Coronary artery (tissue), 2 donors: ENCODE measurements around the gene DTWD2.

ENCODE experiments used
- DNase-seq: peaks from one replicate; pipeline ENCODE4 v3.0.0-alpha.2; 2017; ENCODE audit warnings: low spot score
- H3K27ac ChIP-seq, 2 donors: fragments of 200-600 bp; sonication (generic); one replicate each; pipeline ENCODE4 v1.5.1; 2016 to 2019
- H3K4me3 ChIP-seq: fragments of 200-600 bp; sonication (generic); 2 replicates; pipeline ENCODE4 v1.5.1; 2016; ENCODE audit warnings: mild to moderate bottlenecking, moderate library complexity
- TF ChIP-seq, protein P1 (sequence below): fragments of 200-600 bp; sonication (generic); IDR thresholded peaks from one replicate; pipeline ENCODE4 v1.5.1; 2019; ENCODE audit warnings: antibody characterized with exemption

The DTWD2 gene

DNA sequence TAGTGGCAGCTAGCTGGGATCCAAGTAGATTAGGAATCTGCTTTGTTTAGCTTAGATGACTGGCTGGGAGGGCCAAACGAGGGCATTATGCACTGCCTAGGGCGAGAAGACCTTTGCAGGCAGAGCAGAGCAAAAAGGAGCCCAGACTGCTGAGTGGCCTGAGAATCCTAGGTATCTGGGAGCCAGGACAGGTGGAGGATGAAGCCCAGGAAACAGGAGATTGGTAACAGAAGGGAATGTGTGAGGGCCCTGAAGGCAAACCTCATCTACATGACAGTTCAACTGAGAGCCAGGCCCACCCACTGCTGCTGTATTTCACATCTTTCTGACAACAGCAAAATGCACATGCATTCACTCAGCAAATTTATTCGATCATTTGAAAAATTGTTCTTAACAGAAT is 192.3 kb downstream of the DTWD2 start:
- TF ChIP-seq, protein P1, sequence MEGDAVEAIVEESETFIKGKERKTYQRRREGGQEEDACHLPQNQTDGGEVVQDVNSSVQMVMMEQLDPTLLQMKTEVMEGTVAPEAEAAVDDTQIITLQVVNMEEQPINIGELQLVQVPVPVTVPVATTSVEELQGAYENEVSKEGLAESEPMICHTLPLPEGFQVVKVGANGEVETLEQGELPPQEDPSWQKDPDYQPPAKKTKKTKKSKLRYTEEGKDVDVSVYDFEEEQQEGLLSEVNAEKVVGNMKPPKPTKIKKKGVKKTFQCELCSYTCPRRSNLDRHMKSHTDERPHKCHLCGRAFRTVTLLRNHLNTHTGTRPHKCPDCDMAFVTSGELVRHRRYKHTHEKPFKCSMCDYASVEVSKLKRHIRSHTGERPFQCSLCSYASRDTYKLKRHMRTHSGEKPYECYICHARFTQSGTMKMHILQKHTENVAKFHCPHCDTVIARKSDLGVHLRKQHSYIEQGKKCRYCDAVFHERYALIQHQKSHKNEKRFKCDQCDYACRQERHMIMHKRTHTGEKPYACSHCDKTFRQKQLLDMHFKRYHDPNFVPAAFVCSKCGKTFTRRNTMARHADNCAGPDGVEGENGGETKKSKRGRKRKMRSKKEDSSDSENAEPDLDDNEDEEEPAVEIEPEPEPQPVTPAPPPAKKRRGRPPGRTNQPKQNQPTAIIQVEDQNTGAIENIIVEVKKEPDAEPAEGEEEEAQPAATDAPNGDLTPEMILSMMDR, result no peak
- DNase-seq, result no peak

DNA sequence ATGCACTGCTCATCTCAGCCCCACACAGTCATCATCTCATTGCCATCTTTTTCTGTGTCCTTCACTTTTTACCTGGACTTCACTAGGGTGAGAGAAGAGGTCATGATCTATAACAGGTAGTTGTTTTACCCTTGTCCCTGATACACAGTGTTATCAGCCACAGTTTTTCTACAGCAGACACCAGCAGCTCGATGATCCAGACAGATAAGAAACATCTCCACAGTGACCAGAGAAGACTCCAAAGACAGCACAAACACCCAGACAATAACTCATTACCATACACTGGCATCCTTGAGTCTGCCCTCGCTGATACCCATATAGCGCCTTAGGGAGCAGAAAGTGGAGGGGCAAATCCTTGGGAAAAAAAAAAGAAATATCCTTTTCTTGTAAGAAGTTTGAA is 194.1 kb downstream of the DTWD2 start:
- H3K27ac ChIP-seq, result no peak overlapping the region
- H3K4me3 ChIP-seq, result no peak overlapping the region
- no peak for DNase-seq
- TF ChIP-seq, protein P1, result no peak

More for the DNA sequence above, 192.3 kb downstream of the DTWD2 start:
- Histone ChIP-seq H3K4me3 (no peak overlapping the region), H3K27ac (no peak overlapping the region)

DNA sequence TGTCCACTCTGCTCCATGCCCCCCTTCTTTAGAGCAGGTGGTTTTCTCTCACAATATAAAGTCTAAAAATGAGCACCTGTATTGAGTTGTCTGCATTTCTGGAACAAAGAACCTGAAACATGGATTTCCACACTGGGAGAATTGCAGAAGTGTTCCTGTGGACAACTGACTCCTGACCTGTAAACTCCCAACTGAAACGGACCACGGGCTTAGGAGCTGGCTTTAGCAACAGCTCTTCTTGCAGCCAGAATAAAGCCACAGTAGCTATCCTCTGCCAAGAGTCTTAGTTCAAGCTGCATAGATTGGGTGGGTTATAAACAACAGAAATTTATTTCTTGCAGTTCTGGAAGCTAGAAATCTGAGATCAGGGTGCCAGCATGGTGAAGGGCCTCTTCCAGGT is 194.7 kb downstream of the DTWD2 start:
- Histone ChIP-seq H3K27ac (no peak overlapping the region), H3K4me3 (no peak overlapping the region)
- DNase-seq, result no peak
- TF ChIP-seq, protein P1, result no peak

DNA sequence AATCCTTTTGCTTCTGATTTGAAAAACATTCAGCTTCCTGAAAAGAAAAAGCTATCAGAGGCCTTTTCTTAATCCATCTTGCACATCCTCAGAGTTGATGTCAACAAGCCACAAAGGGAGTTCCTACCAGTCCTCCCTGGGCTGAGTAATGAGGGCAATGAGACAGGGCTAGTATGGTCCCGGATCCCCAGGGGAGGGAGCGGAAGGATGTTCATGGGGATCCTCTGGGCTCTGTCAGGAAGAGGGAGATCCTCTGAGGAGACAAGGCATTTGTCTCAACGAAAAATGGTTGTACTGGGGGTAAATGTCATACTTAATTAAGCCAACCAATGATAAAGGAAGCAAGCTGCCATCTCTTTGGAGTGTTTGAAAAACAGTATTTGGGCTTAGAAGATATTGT is 195.3 kb downstream of the DTWD2 start:
- Histone ChIP-seq H3K27ac (no peak overlapping the region), H3K4me3 (no peak overlapping the region)
- DNase-seq, result no peak
- TF ChIP-seq, protein P1, result no peak

DNA sequence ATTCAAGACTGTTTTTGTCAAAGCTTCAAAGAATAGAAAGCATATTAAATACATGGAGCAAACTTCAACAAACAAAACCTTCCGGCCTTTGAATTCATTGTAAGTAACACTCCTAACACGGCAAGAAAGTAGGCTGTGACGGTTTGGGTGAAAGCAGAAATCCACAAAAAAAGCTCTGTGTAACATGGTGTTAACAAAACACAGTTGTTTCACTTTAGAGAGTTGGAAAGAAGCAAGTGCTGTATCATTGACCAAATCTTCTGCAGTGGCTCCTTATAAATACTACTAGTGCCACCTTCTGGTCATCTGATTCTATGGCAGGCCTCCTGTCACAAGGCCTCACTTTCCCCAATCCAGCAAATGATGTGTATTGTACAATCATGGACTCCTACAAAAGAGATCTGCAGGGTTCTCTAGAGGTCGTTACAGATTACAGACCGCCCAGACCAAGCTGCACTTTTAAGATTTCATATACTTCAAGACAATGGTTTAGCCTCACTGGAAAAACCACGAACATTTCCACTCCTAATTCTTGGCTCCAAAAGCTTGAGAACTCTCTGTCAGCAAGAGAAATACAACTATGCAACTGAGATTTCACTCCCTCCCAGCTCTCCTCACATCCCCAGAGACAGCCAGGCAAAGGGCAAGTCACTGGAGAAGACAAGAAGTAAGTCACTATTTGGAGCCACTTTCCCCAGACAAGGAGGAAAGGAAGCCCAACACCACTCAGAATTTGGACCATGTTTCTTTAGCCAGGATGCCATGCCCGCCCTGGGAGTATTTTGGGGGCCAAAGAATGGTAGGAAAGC is 196.2 kb downstream of the DTWD2 start:
- TF ChIP-seq, protein P1, result peak; percentile 59
- peak overlapping the region; percentile 50 for H3K4me3 ChIP-seq
- no peak for DNase-seq
- peak overlapping the region in 1 of 2 donors; percentile 17 for H3K27ac ChIP-seq

DNA sequence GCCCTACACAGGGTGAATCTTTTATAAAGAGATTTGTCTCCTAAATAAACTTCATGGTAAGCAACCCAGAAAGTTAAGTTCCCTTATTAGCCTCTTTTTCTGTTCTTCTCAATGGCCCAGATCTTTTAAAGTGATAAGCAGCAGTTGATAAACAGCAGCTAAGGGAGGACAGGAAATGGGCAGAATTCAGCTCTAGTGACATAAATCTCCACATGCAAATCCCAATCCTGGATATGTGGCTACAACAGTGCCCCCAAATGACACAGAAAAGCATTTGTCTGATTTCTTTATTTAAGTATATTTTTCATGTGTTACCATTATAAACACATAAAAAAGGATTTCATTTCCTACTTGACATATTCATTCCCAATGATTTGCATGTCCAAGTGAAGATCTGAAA is 199.0 kb downstream of the DTWD2 start:
- TF ChIP-seq, protein P1, result no peak
- DNase-seq, result no peak
- Histone ChIP-seq H3K4me3 (no peak overlapping the region), H3K27ac (no peak overlapping the region)

DNA sequence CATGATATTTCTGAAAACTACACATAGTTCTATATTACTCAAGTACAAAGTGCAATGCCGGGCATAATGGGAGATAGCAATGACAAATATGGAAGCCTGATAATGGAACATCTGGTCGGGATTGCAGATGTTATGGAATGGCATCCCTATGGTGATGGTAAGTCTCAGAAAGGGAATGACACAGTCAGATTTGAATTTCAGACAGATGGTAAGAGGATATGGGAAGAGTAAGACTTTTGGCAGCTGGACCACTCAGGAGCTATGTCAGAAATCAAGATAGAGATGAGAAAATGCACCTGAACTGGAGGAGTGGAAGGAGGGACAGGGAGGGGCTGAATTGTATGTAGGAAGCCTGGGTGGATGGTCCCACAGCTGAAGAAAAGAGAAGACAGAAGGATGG is 200.0 kb downstream of the DTWD2 start:
- Histone ChIP-seq H3K4me3 (no peak overlapping the region), H3K27ac (no peak overlapping the region)
- TF ChIP-seq, protein P1, result no peak
- no peak for DNase-seq
